ENCODE results near the gene RNF8. TPM values are rescaled to one million over a fixed set of nuclear protein-coding genes. Genes with fewer than 3 reads are reported as not detected.

The RNF8 gene
- total RNA-seq, 2 donors from 2014 or later: 38.2 to 51.1 TPM

GRCh38 chr6:37366910-37367309 is 13.1 kb downstream of the RNF8 start:
- Histone ChIP-seq H3K9me3 (ENCODE audit: control insufficient read depth, low read length) (no peaks in the 10 kb centered on the region), H3K27ac (ENCODE audit: low read depth, low read length) (no peak overlapping the region)
- no peaks in the 10 kb centered on the region for H3K9me3 Mint-ChIP-seq

GRCh38 chr6:37368961-37369320 is 15.2 kb downstream of the RNF8 start:
- no peak for TF ChIP-seq CTCF (conservative IDR thresholded peaks at IDR 0.05)
- no peak overlapping the region for H3K9ac ChIP-seq (ENCODE audit: extremely low read depth, low read length, poor library complexity, severe bottlenecking)
- no peaks in the 10 kb centered on the region for H3K9me3 ChIP-seq (ENCODE audit: control insufficient read depth, low read length)
- no peak overlapping the region for H3K27ac Mint-ChIP-seq
- H3K27me3 Mint-ChIP-seq (ENCODE audit: insufficient read depth): no peaks in the 10 kb centered on the region
- no peak overlapping the region for H3K4me3 Mint-ChIP-seq
- H3K4me1 Mint-ChIP-seq: peaks cover 14% of the 10 kb centered on the region
- no peak overlapping the region for H3K27ac ChIP-seq (ENCODE audit: low read depth, low read length)
- H3K36me3 Mint-ChIP-seq (ENCODE audit: low read depth): peaks cover 47% of the 10 kb centered on the region
- H3K36me3 ChIP-seq (ENCODE audit: control insufficient read depth, insufficient read depth, low read length): peaks cover 95% of the 10 kb centered on the region
- no peak for DNase-seq
- no peaks in the 10 kb centered on the region for H3K27me3 ChIP-seq (ENCODE audit: control insufficient read depth, insufficient read depth, low read length, poor library complexity, severe bottlenecking)
- WGBS, 2 experiments (ENCODE audit: insufficient coverage in 1 of 2, insufficient read length in 1 of 2): 90 to 94% methylated on average over 1 of the region's 1 CpG
- H3K9me3 Mint-ChIP-seq: no peaks in the 10 kb centered on the region
- peaks cover 15% of the 10 kb centered on the region for H3K4me1 ChIP-seq (ENCODE audit: control insufficient read depth, insufficient read depth, low read length)
- H3K4me3 ChIP-seq (ENCODE audit: low read length): no peak overlapping the region

More at GRCh38 chr6:37366910-37367309, 13.1 kb downstream of the RNF8 start:
- no peak overlapping the region for H3K27ac Mint-ChIP-seq
- DNase-seq: no peak
- Histone ChIP-seq H3K4me1 (ENCODE audit: control insufficient read depth, insufficient read depth, low read length) (peaks cover 20% of the 10 kb centered on the region), H3K9ac (ENCODE audit: extremely low read depth, low read length, poor library complexity, severe bottlenecking) (no peak overlapping the region), H3K27me3 (ENCODE audit: control insufficient read depth, insufficient read depth, low read length, poor library complexity, severe bottlenecking) (no peaks in the 10 kb centered on the region), H3K4me3 (ENCODE audit: low read length) (no peak overlapping the region), H3K36me3 (ENCODE audit: control insufficient read depth, insufficient read depth, low read length) (peaks cover 92% of the 10 kb centered on the region)
- TF ChIP-seq CTCF (conservative IDR thresholded peaks at IDR 0.05): no peak
- peaks cover 20% of the 10 kb centered on the region for H3K4me1 Mint-ChIP-seq
- WGBS, 2 experiments (ENCODE audit: insufficient coverage in 1 of 2, insufficient read length in 1 of 2): 92% methylated on average over 3 of the region's 3 CpGs; no CpG with 5 or more reads in 1 of the 2 experiments
- H3K4me3 Mint-ChIP-seq: no peak overlapping the region
- H3K36me3 Mint-ChIP-seq (ENCODE audit: low read depth): peaks cover 46% of the 10 kb centered on the region
- no peaks in the 10 kb centered on the region for H3K27me3 Mint-ChIP-seq (ENCODE audit: insufficient read depth)

GRCh38 chr6:37369321-37370201 is 15.8 kb downstream of the RNF8 start:
- Histone ChIP-seq H3K4me1 (ENCODE audit: control insufficient read depth, insufficient read depth, low read length) (peaks cover 15% of the 10 kb centered on the region), H3K9me3 (ENCODE audit: control insufficient read depth, low read length) (no peaks in the 10 kb centered on the region), H3K9ac (ENCODE audit: extremely low read depth, low read length, poor library complexity, severe bottlenecking) (no peak overlapping the region), H3K27ac (ENCODE audit: low read depth, low read length) (no peak overlapping the region), H3K27me3 (ENCODE audit: control insufficient read depth, insufficient read depth, low read length, poor library complexity, severe bottlenecking) (no peaks in the 10 kb centered on the region), H3K4me3 (ENCODE audit: low read length) (no peak overlapping the region), H3K36me3 (ENCODE audit: control insufficient read depth, insufficient read depth, low read length) (peaks cover 96% of the 10 kb centered on the region)
- TF ChIP-seq CTCF (conservative IDR thresholded peaks at IDR 0.05): no peak
- Mint-ChIP-seq H3K27ac (no peak overlapping the region), H3K4me1 (peaks cover 14% of the 10 kb centered on the region), H3K4me3 (no peak overlapping the region), H3K9me3 (no peaks in the 10 kb centered on the region), H3K36me3 (ENCODE audit: low read depth) (peaks cover 48% of the 10 kb centered on the region), H3K27me3 (ENCODE audit: insufficient read depth) (no peaks in the 10 kb centered on the region)
- DNase-seq: no peak
- 43 to 94% methylated on average over 1 of the region's 1 CpG for WGBS, 2 experiments (ENCODE audit: insufficient coverage in 1 of 2, insufficient read length in 1 of 2)
